Lower lobe of right lung (tissue), 2 donors: ENCODE data around the gene RSRC2. TPM values are rescaled to one million over a fixed set of nuclear protein-coding genes. Genes with fewer than 3 reads are reported as not detected.

Experiments
- ATAC-seq, 2 donors: fragments of 200-7000 bp; cut with Tn5 transposase; one replicate each; pipeline ENCODE4 v1.9.1; 2020 to 2022; ENCODE audit warnings: mild to moderate bottlenecking in 2 of 2, moderate library complexity in 2 of 2
- DNase-seq: peaks from one replicate; pipeline ENCODE4 v3.0.0-alpha.2; 2020
- H3K27ac ChIP-seq: fragments of 200-600 bp; one replicate; pipeline ENCODE4 v1.8.0; 2022
- H3K27me3 ChIP-seq: fragments of 200-600 bp; one replicate; pipeline ENCODE4 v1.8.0; 2022; ENCODE audit warnings: low read depth
- H3K36me3 ChIP-seq: fragments of 200-600 bp; one replicate; pipeline ENCODE4 v1.8.0; 2022; ENCODE audit warnings: mild to moderate bottlenecking
- H3K4me1 ChIP-seq: fragments of 200-600 bp; one replicate; pipeline ENCODE4 v1.8.0; 2022
- H3K4me3 ChIP-seq: fragments of 200-600 bp; one replicate; pipeline ENCODE4 v1.8.0; 2022; ENCODE audit warnings: mild to moderate bottlenecking
- H3K9me3 ChIP-seq: fragments of 200-600 bp; one replicate; pipeline ENCODE4 v1.8.0; 2022
- CTCF ChIP-seq: fragments of 200-600 bp; IDR thresholded peaks from one replicate; pipeline ENCODE4 v1.8.0; 2022; ENCODE audit warnings: antibody characterized with exemption, mild to moderate bottlenecking
- intact Hi-C: fragments of 100-400 bp; cut with DNase I; formaldehyde crosslinking; loops from one replicate; pipeline ENCODE4 v1.11.0; 2022
- total RNA-seq: library from RNA; stranded (reverse); fragmentation: NEBNext Ultra II Directional; extraction: Animal tissue kit (Norgen Biotek cat#: 25700); gene quantifications from one replicate; pipeline ENCODE4 v1.2.1, GENCODE V29; 2021
- donor health status: DM: no; HTN: yes; CAD: no; lungs with severe emphysema.

Gene RSRC2
- total RNA-seq, 1 donor from 2014 or later: 59.1 TPM

- intact Hi-C loops: no loop called here
- no peak for DNase-seq
- H3K4me1 ChIP-seq: peaks cover 49% of the 10 kb centered on the region
Observed at GRCh38 chr12:122523846-122524718, 2.7 kb downstream of the RSRC2 start.

GRCh38 chr12:122523280-122523679 is 3.5 kb downstream of the RSRC2 start:
- H3K4me1 ChIP-seq: peaks cover 48% of the 10 kb centered on the region
- H3K4me3 ChIP-seq: peak overlapping the region; percentile 72
- ATAC-seq (no peak), DNase-seq (no peak)
- intact Hi-C loops: no loop called here
- H3K36me3 ChIP-seq: peaks cover 56% of the 10 kb centered on the region
- no peak for TF ChIP-seq CTCF
- H3K27me3 ChIP-seq: no peaks in the 10 kb centered on the region
- no peak overlapping the region for H3K27ac ChIP-seq
- H3K9me3 ChIP-seq: no peaks in the 10 kb centered on the region

More at GRCh38 chr12:122523846-122524718, 2.7 kb downstream of the RSRC2 start:
- Histone ChIP-seq H3K9me3 (no peaks in the 10 kb centered on the region), H3K27me3 (no peaks in the 10 kb centered on the region), H3K36me3 (peaks cover 48% of the 10 kb centered on the region), H3K4me3 (peak overlapping the region; percentile 72), H3K27ac (peak overlapping the region; percentile 39)
- no peak for TF ChIP-seq CTCF
- ATAC-seq: no peak

- intact Hi-C loops: no loop called here
- Histone ChIP-seq H3K27me3 (no peaks in the 10 kb centered on the region), H3K9me3 (no peaks in the 10 kb centered on the region), H3K4me3 (no peak overlapping the region), H3K27ac (no peak overlapping the region), H3K36me3 (peaks cover 82% of the 10 kb centered on the region), H3K4me1 (peaks cover 39% of the 10 kb centered on the region)
- no peak for DNase-seq
- TF ChIP-seq CTCF: no peak
- no peak for ATAC-seq
Observed at GRCh38 chr12:122520676-122521075, 6.1 kb downstream of the RSRC2 start.

GRCh38 chr12:122519418-122519817 is 7.3 kb downstream of the RSRC2 start:
- ATAC-seq: no peak
- TF ChIP-seq CTCF: no peak
- H3K27ac ChIP-seq: no peak overlapping the region
- H3K4me3 ChIP-seq: no peak overlapping the region
- no peak for DNase-seq
- H3K9me3 ChIP-seq: no peaks in the 10 kb centered on the region
- peaks cover 31% of the 10 kb centered on the region for H3K4me1 ChIP-seq
- intact Hi-C loops: no loop called here
- peaks cover 86% of the 10 kb centered on the region for H3K36me3 ChIP-seq
- no peaks in the 10 kb centered on the region for H3K27me3 ChIP-seq

GRCh38 chr12:122518908-122519307 is 7.8 kb downstream of the RSRC2 start:
- no peaks in the 10 kb centered on the region for H3K27me3 ChIP-seq
- peaks cover 90% of the 10 kb centered on the region for H3K36me3 ChIP-seq
- no peaks in the 10 kb centered on the region for H3K9me3 ChIP-seq
- ATAC-seq: no peak
- no peak for TF ChIP-seq CTCF
- no peak overlapping the region for H3K27ac ChIP-seq
- DNase-seq: no peak
- no peak overlapping the region for H3K4me3 ChIP-seq
- H3K4me1 ChIP-seq: peaks cover 26% of the 10 kb centered on the region
- intact Hi-C loops: no loop called here
